ENCODE results near the gene ZNF320.

ZNF320 gene

GRCh38 chr19:52897138-52897935, at the start of gene ZNF320:
Gene ZNF320, minus strand, starts transcription at chr19:52897635. Its CDS starts 7,380 bp downstream, at chr19:52890255.
- TF ChIP-seq NFIC (IDR thresholded peaks at IDR 0.05) = peak; percentile 7
- TF ChIP-seq TEAD4 (IDR thresholded peaks at IDR 0.05) = no peak
- no peak for TF ChIP-seq CREB1 (IDR thresholded peaks at IDR 0.05; ENCODE audit: low read depth)
- peak; percentile 52 for TF ChIP-seq TAF1 (IDR thresholded peaks at IDR 0.05; ENCODE audit: low read depth)
- TF ChIP-seq TCF12 (IDR thresholded peaks at IDR 0.05; ENCODE audit: low read depth) = 0 out of 2 replicates have a peak, but pooled peaks have one; percentile 16
- TF ChIP-seq MAX (IDR thresholded peaks at IDR 0.05) = peak; percentile 71

GRCh38 chr19:52946322-52947310, 49.2 kb upstream of the ZNF320 start:
- TF ChIP-seq TEAD4 (IDR thresholded peaks at IDR 0.05) (no peak), TCF12 (IDR thresholded peaks at IDR 0.05; ENCODE audit: low read depth) (no peak), ZBTB7A (IDR thresholded peaks at IDR 0.05; ENCODE audit: low read depth) (no peak)

GRCh38 chr19:52945652-52946321, 48.4 kb upstream of the ZNF320 start:
- no peak for TF ChIP-seq FOXM1 (IDR thresholded peaks at IDR 0.05; ENCODE audit: borderline replicate concordance, low read depth)
- no peak for TF ChIP-seq TAF1 (IDR thresholded peaks at IDR 0.05; ENCODE audit: low read depth)
- no peak for TF ChIP-seq YY1 (IDR thresholded peaks at IDR 0.05; ENCODE audit: low read depth)
- TF ChIP-seq NFIC (IDR thresholded peaks at IDR 0.05) = no peak
- no peak for TF ChIP-seq USF1 (IDR thresholded peaks at IDR 0.05)
- no peak for TF ChIP-seq ZBTB7A (IDR thresholded peaks at IDR 0.05; ENCODE audit: low read depth)
- no peak for TF ChIP-seq TCF12 (IDR thresholded peaks at IDR 0.05; ENCODE audit: low read depth)
- TF ChIP-seq EGR1 (IDR thresholded peaks at IDR 0.05) = no peak
- TF ChIP-seq CREB1 (IDR thresholded peaks at IDR 0.05; ENCODE audit: low read depth) = no peak
- TF ChIP-seq EP300 (IDR thresholded peaks at IDR 0.05; ENCODE audit: borderline replicate concordance) = no peak
- no peak for TF ChIP-seq MAX (IDR thresholded peaks at IDR 0.05)
- no peak for TF ChIP-seq CEBPB (IDR thresholded peaks at IDR 0.05)

- no peak for TF ChIP-seq MAX (IDR thresholded peaks at IDR 0.05)
- no peak for TF ChIP-seq EP300 (IDR thresholded peaks at IDR 0.05; ENCODE audit: borderline replicate concordance)
- TF ChIP-seq CEBPB (IDR thresholded peaks at IDR 0.05) = no peak
- TF ChIP-seq CREB1 (IDR thresholded peaks at IDR 0.05; ENCODE audit: low read depth) = no peak
- TF ChIP-seq REST (IDR thresholded peaks at IDR 0.05; ENCODE audit: low read depth) = no peak
- TF ChIP-seq TEAD4 (IDR thresholded peaks at IDR 0.05) = peak; percentile 80
- TF ChIP-seq FOXM1 (IDR thresholded peaks at IDR 0.05; ENCODE audit: borderline replicate concordance, low read depth) = no peak
- TF ChIP-seq TAF1 (IDR thresholded peaks at IDR 0.05; ENCODE audit: low read depth) = no peak
- no peak for TF ChIP-seq USF1 (IDR thresholded peaks at IDR 0.05)
Measured at GRCh38 chr19:52943884-52944643, 46.6 kb upstream of the ZNF320 start.

- no peak for TF ChIP-seq EP300 (IDR thresholded peaks at IDR 0.05; ENCODE audit: borderline replicate concordance)
Measured at GRCh38 chr19:52943134-52943883, 45.9 kb upstream of the ZNF320 start.
